NCI-H226 (cell line): ENCODE measurements around the gene TASP1.
"Not testable (repeated sequence)": the region's sequence is repeated elsewhere in the genome, so short reads cannot be mapped to it uniquely, and the experiment has no call there.

ENCODE experiments used
- DNase-seq: peaks from one replicate; pipeline ENCODE4 v3.0.0-alpha.2; 2015

The TASP1 gene

GRCh38 chr20:13638496-13639149 lies at the start of gene TASP1:
Gene TASP1 (minus strand): TSS chr20:13638932. CDS start chr20:13630078, 8,854 bp downstream.
- peak; percentile 66 for DNase-seq

GRCh38 chr20:13687815-13688214 lies 49.1 kb upstream of the TASP1 start:
- DNase-seq, result no peak

- no peak for DNase-seq
Measured at GRCh38 chr20:13685623-13686022, 46.9 kb upstream of the TASP1 start.

GRCh38 chr20:13684566-13685222 lies 46.0 kb upstream of the TASP1 start:
- DNase-seq, result no peak

GRCh38 chr20:13683833-13684232 lies 45.1 kb upstream of the TASP1 start:
- no peak for DNase-seq

- no peak for DNase-seq
Measured at GRCh38 chr20:13681248-13682125, 42.8 kb upstream of the TASP1 start.

GRCh38 chr20:13678944-13679343 lies 40.2 kb upstream of the TASP1 start:
- no peak for DNase-seq

- no peak for DNase-seq
Measured at GRCh38 chr20:13677241-13677640, 38.5 kb upstream of the TASP1 start.

- no peak for DNase-seq
Measured at GRCh38 chr20:13676682-13677081, 38.0 kb upstream of the TASP1 start.

- no peak for DNase-seq
Measured at GRCh38 chr20:13672690-13673089, 34.0 kb upstream of the TASP1 start.

GRCh38 chr20:13671916-13672378 lies 33.2 kb upstream of the TASP1 start:
- DNase-seq, result no peak

- DNase-seq, result no peak
Measured at GRCh38 chr20:13671512-13671911, 32.8 kb upstream of the TASP1 start.

- DNase-seq, result no peak
Measured at GRCh38 chr20:13670160-13670559, 31.4 kb upstream of the TASP1 start.

GRCh38 chr20:13665709-13666395 lies 27.1 kb upstream of the TASP1 start:
- no peak for DNase-seq

- DNase-seq, result no peak
Measured at GRCh38 chr20:13661070-13661685, 22.4 kb upstream of the TASP1 start.

- no peak for DNase-seq
Measured at GRCh38 chr20:13659288-13659687, 20.6 kb upstream of the TASP1 start.

GRCh38 chr20:13658060-13658459 lies 19.3 kb upstream of the TASP1 start:
- not testable (repeated sequence) for DNase-seq

GRCh38 chr20:13656721-13657368 lies 18.1 kb upstream of the TASP1 start:
- no peak for DNase-seq

- DNase-seq, result no peak
Measured at GRCh38 chr20:13654463-13655023, 15.8 kb upstream of the TASP1 start.

- DNase-seq, result no peak
Measured at GRCh38 chr20:13650474-13650873, 11.7 kb upstream of the TASP1 start.
